A673 (cell line): ENCODE measurements around the gene PALLD.

ENCODE experiments used
- EZH2 ChIP-seq: fragments of 200-600 bp; sonication (generic); IDR thresholded peaks from 2 replicates; pipeline ENCODE4 v1.6.1; 2017; ENCODE audit warnings: borderline replicate concordance, low read depth, mild to moderate bottlenecking, mixed read lengths, antibody characterized with exemption, low read length; ENCODE audit not compliant: poor library complexity, severe bottlenecking
- TF ChIP-seq, protein P1 (sequence below): fragments of 300-800, 200-600 bp; sonication (generic); conservative IDR thresholded peaks from 2 replicates; pipeline ENCODE4 v1.5.1; 2017; ENCODE audit warnings: low read depth, mild to moderate bottlenecking, antibody characterized with exemption, low read length, moderate library complexity, mixed read lengths

DNA sequence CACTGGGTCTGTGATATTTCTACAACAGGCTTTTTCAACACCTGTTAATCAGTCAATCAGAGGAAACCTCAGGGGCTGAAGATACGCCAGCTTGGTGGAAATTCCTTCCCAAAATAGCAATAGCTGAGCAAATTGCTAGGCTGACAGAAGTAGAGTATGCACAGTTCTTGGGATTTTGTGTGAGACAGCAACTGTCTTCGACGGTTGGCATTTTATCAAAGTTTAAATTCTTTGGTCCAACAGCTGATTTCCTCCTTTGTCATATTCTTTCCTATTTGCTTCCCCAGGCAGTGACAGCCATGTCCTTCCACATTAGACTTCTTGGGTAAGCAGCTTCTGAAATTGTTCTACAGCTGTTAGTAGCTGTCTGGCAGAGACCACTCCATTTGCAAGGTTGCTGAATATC, 8.0 kb upstream of the PALLD start:
- TF ChIP-seq, protein P1, sequence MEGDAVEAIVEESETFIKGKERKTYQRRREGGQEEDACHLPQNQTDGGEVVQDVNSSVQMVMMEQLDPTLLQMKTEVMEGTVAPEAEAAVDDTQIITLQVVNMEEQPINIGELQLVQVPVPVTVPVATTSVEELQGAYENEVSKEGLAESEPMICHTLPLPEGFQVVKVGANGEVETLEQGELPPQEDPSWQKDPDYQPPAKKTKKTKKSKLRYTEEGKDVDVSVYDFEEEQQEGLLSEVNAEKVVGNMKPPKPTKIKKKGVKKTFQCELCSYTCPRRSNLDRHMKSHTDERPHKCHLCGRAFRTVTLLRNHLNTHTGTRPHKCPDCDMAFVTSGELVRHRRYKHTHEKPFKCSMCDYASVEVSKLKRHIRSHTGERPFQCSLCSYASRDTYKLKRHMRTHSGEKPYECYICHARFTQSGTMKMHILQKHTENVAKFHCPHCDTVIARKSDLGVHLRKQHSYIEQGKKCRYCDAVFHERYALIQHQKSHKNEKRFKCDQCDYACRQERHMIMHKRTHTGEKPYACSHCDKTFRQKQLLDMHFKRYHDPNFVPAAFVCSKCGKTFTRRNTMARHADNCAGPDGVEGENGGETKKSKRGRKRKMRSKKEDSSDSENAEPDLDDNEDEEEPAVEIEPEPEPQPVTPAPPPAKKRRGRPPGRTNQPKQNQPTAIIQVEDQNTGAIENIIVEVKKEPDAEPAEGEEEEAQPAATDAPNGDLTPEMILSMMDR, result no peak
- no peak for TF ChIP-seq EZH2
